Thyroid gland (tissue), 4 donors: ENCODE measurements around the gene MMEL1. TPM values are rescaled to one million over a fixed set of nuclear protein-coding genes. Genes with fewer than 3 reads are reported as not detected.

Source experiments
- DNase-seq, 2 donors: peaks; one replicate each; pipeline ENCODE4 v3.0.0-alpha.2; 2019
- H3K27ac ChIP-seq, 3 donors: fragments of 200-600 bp; sonication (generic); 1 replicate in 2 of 3; 2 replicates in 1 of 3; pipeline ENCODE4 v1.5.1; 2016 to 2019; ENCODE audit warnings: mild to moderate bottlenecking in 1 of 3, moderate library complexity in 1 of 3
- H3K27me3 ChIP-seq: fragments of 200-600 bp; sonication (generic); one replicate; pipeline ENCODE4 v1.5.1; 2019
- H3K36me3 ChIP-seq, 2 donors: fragments of 200-600 bp; sonication (generic); one replicate each; pipeline ENCODE4 v1.5.1; 2016 to 2019
- H3K4me1 ChIP-seq, 2 donors: fragments of 200-600 bp; sonication (generic); one replicate each; pipeline ENCODE4 v1.5.1; 2017 to 2019
- H3K4me3 ChIP-seq, 3 donors: fragments of 200-600 bp; sonication (generic); replicated peaks in 1 of 3; 1 replicate in 2 of 3; 2 replicates in 1 of 3; pipeline ENCODE4 v1.5.1; 2016; ENCODE audit warnings: mild to moderate bottlenecking in 1 of 3
- H3K9me3 ChIP-seq: fragments of 200-600 bp; sonication (generic); one replicate; pipeline ENCODE4 v1.5.1; 2017
- POLR2A ChIP-seq, 2 donors: fragments of 450-650 bp; IDR thresholded peaks; one replicate each; pipeline ENCODE4 v1.6.1; 2017; ENCODE audit warnings: antibody characterized with exemption in 2 of 2, mild to moderate bottlenecking in 2 of 2, moderate library complexity in 1 of 2
- WGBS, 2 donors: methylation state at CpG; one replicate each; pipeline ENCODE4 v1.1.5; 2017; 5-methylcytosine and 5-hydroxymethylcytosine counted together
- intact Hi-C: fragments of 100-400 bp; cut with DNase I; formaldehyde crosslinking; loops from one replicate; pipeline ENCODE4 v1.15.1; 2023
- total RNA-seq, 4 donors: library from RNA; depleted of rRNA; stranded (reverse); fragments of >200 nt; gene quantifications; one replicate each; pipeline ENCODE4 v1.2.3, GENCODE V29; 2016
- TF ChIP-seq, protein P1 (sequence below), 6 experiments: fragments of 200-600 bp in 3 of 6; fragments of 450-650 bp in 3 of 6; sonication (generic) in 3 of 6; IDR thresholded peaks; one replicate each; pipeline ENCODE4 v1.5.1; 2016 to 2019; ENCODE audit warnings: antibody characterized with exemption in 6 of 6, mild to moderate bottlenecking in 2 of 6, inconsistent platforms in 1 of 6, moderate library complexity in 1 of 6

Gene MMEL1
- total RNA-seq, 4 donors from 2014 or later: 0.98 to 2.5 (median 2.0) TPM; not detected in 1

DNA sequence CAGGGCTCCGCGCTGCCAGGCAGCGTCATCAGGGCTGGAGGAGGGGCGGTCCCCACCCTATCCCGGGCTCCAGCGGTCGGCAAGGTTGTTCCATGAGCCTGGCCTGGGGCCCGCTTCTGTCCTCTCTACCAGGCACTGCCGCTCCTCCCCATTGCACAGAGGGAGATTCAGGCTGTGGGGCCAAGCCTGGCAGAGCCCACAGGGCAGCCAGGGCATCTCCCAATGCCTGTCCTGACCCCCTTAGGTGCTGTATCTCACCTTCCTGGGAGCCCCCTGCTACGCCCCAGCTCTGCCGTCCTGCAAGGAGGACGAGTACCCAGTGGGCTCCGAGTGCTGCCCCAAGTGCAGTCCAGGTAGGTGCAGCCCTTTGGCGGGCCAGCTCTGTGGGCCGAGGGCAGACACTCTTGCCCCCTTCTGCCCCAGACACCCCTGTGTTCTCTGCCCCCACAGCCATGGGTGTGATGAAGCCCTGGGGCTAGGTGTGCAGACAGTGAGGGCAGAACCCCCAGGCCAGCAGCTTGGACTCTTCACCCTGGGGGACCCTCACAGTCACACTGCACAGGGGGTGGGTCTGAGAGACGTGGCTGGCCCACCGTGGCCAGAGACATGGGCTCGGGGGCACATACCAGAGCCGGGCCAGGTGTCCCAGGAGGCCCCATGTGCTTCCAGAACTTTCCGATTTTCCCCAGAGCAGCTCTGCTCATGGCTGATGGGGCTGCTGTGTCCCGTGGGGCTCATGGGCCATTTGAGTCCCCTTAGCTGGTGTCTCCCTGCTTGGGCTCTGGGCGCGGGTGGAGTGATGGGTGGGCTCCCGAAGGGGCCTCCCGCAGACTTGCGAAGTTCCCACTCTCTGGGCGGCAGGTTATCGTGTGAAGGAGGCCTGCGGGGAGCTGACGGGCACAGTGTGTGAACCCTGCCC lies 75.1 kb downstream of the MMEL1 start:
- peak overlapping the region in 2 of 3 donors; percentile 82 to 90 for H3K27ac ChIP-seq
- peaks cover 9 to 24% of the 10 kb centered on the region in 2 donors for H3K4me1 ChIP-seq
- intact Hi-C loops: no loop called here
- no peak for DNase-seq
- WGBS, 2 donors: 88 to 100% methylated on average over 1 to 17 of the region's 30 CpGs
- no peaks in the 10 kb centered on the region for H3K27me3 ChIP-seq
- no peaks in the 10 kb centered on the region for H3K36me3 ChIP-seq
- peak overlapping the region in 1 of 3 donors; percentile 50 for H3K4me3 ChIP-seq
- no peak for TF ChIP-seq POLR2A (IDR thresholded peaks at IDR 0.05)
- TF ChIP-seq, protein P1, sequence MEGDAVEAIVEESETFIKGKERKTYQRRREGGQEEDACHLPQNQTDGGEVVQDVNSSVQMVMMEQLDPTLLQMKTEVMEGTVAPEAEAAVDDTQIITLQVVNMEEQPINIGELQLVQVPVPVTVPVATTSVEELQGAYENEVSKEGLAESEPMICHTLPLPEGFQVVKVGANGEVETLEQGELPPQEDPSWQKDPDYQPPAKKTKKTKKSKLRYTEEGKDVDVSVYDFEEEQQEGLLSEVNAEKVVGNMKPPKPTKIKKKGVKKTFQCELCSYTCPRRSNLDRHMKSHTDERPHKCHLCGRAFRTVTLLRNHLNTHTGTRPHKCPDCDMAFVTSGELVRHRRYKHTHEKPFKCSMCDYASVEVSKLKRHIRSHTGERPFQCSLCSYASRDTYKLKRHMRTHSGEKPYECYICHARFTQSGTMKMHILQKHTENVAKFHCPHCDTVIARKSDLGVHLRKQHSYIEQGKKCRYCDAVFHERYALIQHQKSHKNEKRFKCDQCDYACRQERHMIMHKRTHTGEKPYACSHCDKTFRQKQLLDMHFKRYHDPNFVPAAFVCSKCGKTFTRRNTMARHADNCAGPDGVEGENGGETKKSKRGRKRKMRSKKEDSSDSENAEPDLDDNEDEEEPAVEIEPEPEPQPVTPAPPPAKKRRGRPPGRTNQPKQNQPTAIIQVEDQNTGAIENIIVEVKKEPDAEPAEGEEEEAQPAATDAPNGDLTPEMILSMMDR (IDR thresholded peaks at IDR 0.05): no peak
- H3K9me3 ChIP-seq: no peaks in the 10 kb centered on the region

DNA sequence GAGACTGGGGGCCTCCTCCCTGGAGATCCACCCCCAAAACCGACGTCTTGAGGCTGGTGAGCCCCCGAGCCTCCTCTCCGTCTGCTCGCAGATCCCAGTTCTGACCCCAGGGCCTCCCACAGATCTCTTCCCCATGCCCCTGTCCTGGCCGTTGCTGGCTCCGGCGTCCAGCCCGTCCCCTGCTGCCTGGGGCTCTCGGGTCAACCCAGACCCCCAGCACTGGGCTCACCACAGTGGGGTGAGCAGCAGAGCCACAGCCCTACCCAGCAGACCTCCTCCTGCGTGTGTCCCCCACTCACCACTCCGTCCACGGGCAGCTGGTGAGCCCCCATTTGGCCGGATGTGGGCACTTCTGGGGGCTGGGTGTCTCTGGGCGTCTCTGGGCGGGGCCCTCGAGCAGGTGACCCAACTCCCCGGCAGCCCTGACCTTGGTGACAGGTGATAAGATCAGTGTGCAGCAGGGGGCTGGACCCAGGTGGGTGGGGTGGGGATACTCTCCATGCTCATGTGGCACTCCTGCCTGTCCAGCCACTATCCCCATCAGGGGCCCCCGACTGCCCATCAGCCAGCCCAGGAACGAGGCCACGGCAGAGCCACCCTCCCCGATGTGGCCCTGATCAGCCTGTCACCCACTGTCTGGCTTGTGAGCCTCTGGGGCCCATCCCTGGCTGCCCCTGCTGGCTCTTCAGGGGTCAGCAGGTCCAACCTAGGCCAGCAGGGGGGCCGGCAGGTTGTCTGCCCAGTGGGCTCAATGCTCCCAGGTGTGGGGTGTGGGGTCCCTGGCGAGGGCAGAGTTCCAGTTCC lies 75.9 kb downstream of the MMEL1 start:
- peaks cover 9 to 24% of the 10 kb centered on the region in 2 donors for H3K4me1 ChIP-seq
- DNase-seq: peak; percentile 31 to 33
- peak overlapping the region; percentile 4 to 74 (median 50) for H3K4me3 ChIP-seq
- no peaks in the 10 kb centered on the region for H3K9me3 ChIP-seq
- no peaks in the 10 kb centered on the region for H3K27me3 ChIP-seq
- TF ChIP-seq, protein P1 (IDR thresholded peaks at IDR 0.05): no peak
- TF ChIP-seq POLR2A (IDR thresholded peaks at IDR 0.05): no peak
- 29 to 30% methylated on average over 9 to 17 of the region's 24 CpGs for WGBS, 2 donors
- H3K27ac ChIP-seq: peak overlapping the region; percentile 82 to 90 (median 89)
- intact Hi-C loops: no loop called here
- H3K36me3 ChIP-seq: no peaks in the 10 kb centered on the region

DNA sequence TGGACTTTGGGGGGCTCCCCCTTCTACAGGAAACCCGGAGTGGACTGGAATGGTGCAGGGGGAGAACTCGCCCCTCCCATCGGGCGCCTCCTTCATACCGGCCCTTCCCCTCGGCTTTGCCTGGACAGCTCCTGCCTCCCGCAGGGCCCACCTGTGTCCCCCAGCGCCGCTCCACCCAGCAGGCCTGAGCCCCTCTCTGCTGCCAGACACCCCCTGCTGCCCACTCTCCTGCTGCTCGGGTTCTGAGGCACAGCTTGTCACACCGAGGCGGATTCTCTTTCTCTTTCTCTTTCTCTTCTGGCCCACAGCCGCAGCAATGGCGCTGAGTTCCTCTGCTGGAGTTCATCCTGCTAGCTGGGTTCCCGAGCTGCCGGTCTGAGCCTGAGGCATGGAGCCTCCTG lies 76.5 kb downstream of the MMEL1 start, which contains the start of gene TNFRSF14:
TNFRSF14 (plus strand) TSS at position 95 of the 401 bp plus-strand sequence; CDS start at position 389, 294 bp downstream.
- peak; percentile 41 to 52 for DNase-seq

DNA sequence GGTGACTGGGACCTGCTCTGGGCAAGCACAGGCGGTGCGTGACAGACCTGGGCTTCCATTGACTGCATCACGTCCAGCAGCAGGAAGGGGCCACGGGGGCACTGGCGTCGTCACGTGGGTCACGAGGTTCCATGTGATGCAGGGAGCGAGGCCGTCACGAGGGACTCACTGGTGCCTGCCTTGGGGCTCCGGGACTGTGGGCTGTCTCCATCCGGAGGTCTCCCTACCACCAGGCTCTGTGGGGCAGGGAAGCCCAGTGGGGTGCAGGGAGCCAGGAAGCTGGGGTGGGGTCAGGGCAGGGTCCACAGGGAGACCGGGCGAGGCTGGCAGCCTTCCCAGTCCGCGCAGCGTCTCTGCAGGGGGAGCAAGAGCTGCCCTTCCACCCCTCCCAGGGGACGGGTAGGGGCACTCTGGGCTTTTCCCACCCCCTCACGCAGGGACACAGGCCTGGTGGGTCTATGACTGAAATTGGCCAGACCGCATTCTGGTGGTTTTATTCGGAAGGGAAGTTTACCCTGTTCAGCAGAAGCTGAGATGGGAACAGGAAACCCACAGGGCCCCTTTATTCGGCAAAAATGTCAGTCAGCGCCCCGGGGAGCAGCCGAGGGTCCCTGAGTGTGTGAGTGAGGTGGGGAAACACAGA lies 77.1 kb downstream of the MMEL1 start:
- intact Hi-C loops: no loop called here
- WGBS, 2 donors: 46 to 47% methylated on average over 19 to 22 of the region's 26 CpGs
- H3K4me1 ChIP-seq: peaks cover 9 to 24% of the 10 kb centered on the region in 2 donors
- DNase-seq: peak; percentile 49 to 58
- no peaks in the 10 kb centered on the region for H3K36me3 ChIP-seq
- peak overlapping the region; percentile 4 to 74 (median 50) for H3K4me3 ChIP-seq
- TF ChIP-seq, protein P1 (IDR thresholded peaks at IDR 0.05): no peak
- TF ChIP-seq POLR2A (IDR thresholded peaks at IDR 0.05): peak in 1 of 2 donors; percentile 31
- peak overlapping the region; percentile 82 to 90 (median 89) for H3K27ac ChIP-seq
- H3K9me3 ChIP-seq: no peaks in the 10 kb centered on the region
- H3K27me3 ChIP-seq: no peaks in the 10 kb centered on the region

More for the DNA sequence above, 76.5 kb downstream of the MMEL1 start, which contains the start of gene TNFRSF14:
- H3K4me1 ChIP-seq: peaks cover 9 to 24% of the 10 kb centered on the region in 2 donors
- 15 to 17% methylated on average over 11 of the region's 16 CpGs for WGBS, 2 donors
- peak within 1 kb of the TSS; percentile 4 to 74 (median 50) for H3K4me3 ChIP-seq
- H3K27me3 ChIP-seq: no peaks in the 10 kb centered on the region
- TF ChIP-seq, protein P1 (IDR thresholded peaks at IDR 0.05): no peak
- peak in 1 of 2 donors; percentile 23 for TF ChIP-seq POLR2A (IDR thresholded peaks at IDR 0.05)
- intact Hi-C loops: no loop called here
- H3K27ac ChIP-seq: peak within 1 kb of the TSS; percentile 82 to 90 (median 89)
- H3K9me3 ChIP-seq: no peaks in the 10 kb centered on the region
- H3K36me3 ChIP-seq: no peaks in the 10 kb centered on the region
